A673 (cell line): ENCODE measurements around the gene TSEN15.

ENCODE experiments used
- CTCF ChIP-seq: fragments of 300-800, 200-600 bp; sonication (generic); conservative IDR thresholded peaks from 2 replicates; pipeline ENCODE4 v1.5.1; 2017; ENCODE audit warnings: low read depth, mild to moderate bottlenecking, antibody characterized with exemption, low read length, moderate library complexity, mixed read lengths
- EZH2 ChIP-seq: fragments of 200-600 bp; sonication (generic); IDR thresholded peaks from 2 replicates; pipeline ENCODE4 v1.6.1; 2017; ENCODE audit warnings: borderline replicate concordance, low read depth, mild to moderate bottlenecking, mixed read lengths, antibody characterized with exemption, low read length; ENCODE audit not compliant: poor library complexity, severe bottlenecking

GRCh38 chr1:184116287-184116686, 64.8 kb downstream of the TSEN15 start:
- TF ChIP-seq CTCF = no peak
- no peak for TF ChIP-seq EZH2
